SK-N-SH (cell line): ENCODE data around the gene TIE1. TPM values are rescaled to one million over a fixed set of nuclear protein-coding genes. Genes with fewer than 3 reads are reported as not detected.

Experiments used
- CTCF ChIA-PET: fragments of 300-600, 350-600 bp; formaldehyde crosslinking; extraction: SDS; loops from one replicate; lab custom pipeline; 2021; lab: Yijun Ruan, JAX
- POLR2A ChIA-PET: fragments of 350-600 bp; sonication (Branson Sonifier 250); formaldehyde crosslinking; extraction: SDS; loops from one replicate; lab custom pipeline; 2020; ENCODE audit warnings: antibody characterized with exemption, inconsistent platforms; lab: Yijun Ruan, JAX
- DNase-seq: peaks from one replicate; pipeline ENCODE4 v3.0.0; 2012
- H2AFZ ChIP-seq: fragments of 200-600 bp; sonication (generic); 2 replicates; pipeline ENCODE4 v1.8.1; 2016; ENCODE audit warnings: antibody characterized with exemption, mild to moderate bottlenecking, low read depth
- H3F3A ChIP-seq: fragments of 200-600 bp; sonication (generic); replicated peaks from 2 replicates; pipeline ENCODE3; 2016; ENCODE audit warnings: antibody characterized with exemption, mild to moderate bottlenecking; ENCODE audit not compliant: insufficient read depth
- H3K27ac ChIP-seq, 2 experiments: fragments of 200-500 bp in 1 of 2; fragments of 200-600 bp in 1 of 2; sonication (Bioruptor generic) in 1 of 2; sonication (generic), shearing (Covaris generic) in 1 of 2; 2 replicates each; pipeline versions ENCODE4 v1.5.1 to v1.6.1; 2014 to 2016; ENCODE audit warnings: low read depth in 2 of 2, inconsistent platforms in 1 of 2, low read length in 1 of 2, mild to moderate bottlenecking in 1 of 2, mixed read lengths in 1 of 2
- H3K27me3 ChIP-seq: fragments of 200-600 bp; sonication (generic), shearing (Covaris generic); 2 replicates; pipeline ENCODE4 v1.6.1; 2016; ENCODE audit warnings: mixed run types; ENCODE audit not compliant: insufficient read depth
- H3K36me3 ChIP-seq, 2 experiments: fragments of 200-500 bp in 1 of 2; fragments of 200-600 bp in 1 of 2; sonication (Bioruptor generic) in 1 of 2; sonication (generic) in 1 of 2; replicated peaks in 1 of 2; 2 replicates each; pipeline versions ENCODE3 to v1.5.1; 2014 to 2016; ENCODE audit warnings: low read length in 1 of 2, mild to moderate bottlenecking in 1 of 2; ENCODE audit not compliant: insufficient read depth in 2 of 2, control insufficient read depth in 1 of 2
- H3K4me1 ChIP-seq, 2 experiments: fragments of 200-500 bp in 1 of 2; fragments of 200-600 bp in 1 of 2; sonication (Bioruptor generic) in 1 of 2; sonication (generic), shearing (Covaris generic) in 1 of 2; 2 replicates each; pipeline versions ENCODE4 v1.5.1 to v1.6.1; 2014 to 2016; ENCODE audit warnings: low read depth in 1 of 2, low read length in 1 of 2, mixed run types in 1 of 2; ENCODE audit not compliant: insufficient read depth in 2 of 2, control insufficient read depth in 1 of 2
- H3K4me2 ChIP-seq: fragments of 200-600 bp; sonication (generic), shearing (Covaris generic); 2 replicates; pipeline ENCODE4 v1.6.1; 2017; ENCODE audit warnings: mixed run types
- H3K4me3 ChIP-seq, 2 experiments: fragments of 200-500 bp in 1 of 2; fragments of 200-600 bp in 1 of 2; sonication (Bioruptor generic) in 1 of 2; sonication (generic), shearing (Covaris generic) in 1 of 2; 2 replicates each; pipeline versions ENCODE4 v1.5.1 to v1.8.1; 2014 to 2016; ENCODE audit warnings: low read depth in 2 of 2, inconsistent platforms in 1 of 2, low read length in 1 of 2, mild to moderate bottlenecking in 1 of 2, mixed read lengths in 1 of 2, moderate library complexity in 1 of 2
- H3K79me2 ChIP-seq: fragments of 200-600 bp; sonication (generic); 2 replicates; pipeline ENCODE4 v1.8.1; 2017; ENCODE audit warnings: mild to moderate bottlenecking; ENCODE audit not compliant: insufficient read depth
- H3K9ac ChIP-seq: fragments of 200-600 bp; sonication (generic); 2 replicates; pipeline ENCODE4 v1.6.1; 2017; ENCODE audit warnings: mixed run types
- H3K9me2 ChIP-seq: fragments of 200-600 bp; sonication (generic); 2 replicates; pipeline ENCODE4 v1.6.1; 2017; ENCODE audit warnings: mixed run types
- H3K9me3 ChIP-seq: fragments of 200-600 bp; sonication (generic); 2 replicates; pipeline ENCODE4 v1.6.1; 2017; ENCODE audit warnings: mixed run types, mild to moderate bottlenecking, moderate library complexity
- H4K20me1 ChIP-seq: fragments of 200-600 bp; sonication (generic); 2 replicates; pipeline ENCODE4 v1.6.1; 2017; ENCODE audit warnings: mild to moderate bottlenecking, mixed run types; ENCODE audit not compliant: insufficient read depth
- EZH2phosphoT487 ChIP-seq: fragments of 200-600 bp; sonication (generic); IDR thresholded peaks from 2 replicates; pipeline ENCODE4 v1.6.1; 2017; ENCODE audit warnings: low read depth, mixed run types, mild to moderate bottlenecking, antibody characterized with exemption, moderate library complexity, borderline replicate concordance
- MXI1 ChIP-seq: IDR thresholded peaks from 2 replicates; pipeline ENCODE4 v1.6.1; 2012; ENCODE audit warnings: mild to moderate bottlenecking, low read depth, low read length, improper control_type of control experiment
- RAD21 ChIP-seq: IDR thresholded peaks from 2 replicates; pipeline ENCODE4 v1.6.1; 2012; ENCODE audit warnings: mild to moderate bottlenecking, low read length
- RCOR1 ChIP-seq: fragments of 150-350 bp; IDR thresholded peaks from 2 replicates; pipeline ENCODE4 v1.6.1; 2017; ENCODE audit warnings: antibody characterized with exemption, low read length
- RFX5 ChIP-seq: IDR thresholded peaks from 2 replicates; pipeline ENCODE4 v1.6.1; 2012; ENCODE audit warnings: mild to moderate bottlenecking, improper control_type of control experiment, low read length
- SIN3A ChIP-seq: IDR thresholded peaks from 2 replicates; pipeline ENCODE4 v1.6.1; 2012; ENCODE audit warnings: low read depth, mild to moderate bottlenecking, low read length, moderate library complexity, borderline replicate concordance
- SMC3 ChIP-seq: IDR thresholded peaks from 2 replicates; pipeline ENCODE4 v1.6.1; 2012; ENCODE audit warnings: low read depth, low read length, improper control_type of control experiment
- TEAD4 ChIP-seq: IDR thresholded peaks from 2 replicates; pipeline ENCODE4 v1.4.0; 2012; ENCODE audit warnings: mild to moderate bottlenecking, borderline replicate concordance; ENCODE audit not compliant: insufficient read depth
- USF1 ChIP-seq: IDR thresholded peaks from 2 replicates; pipeline ENCODE4 v1.4.0; 2012; ENCODE audit warnings: low read depth, borderline replicate concordance
- WGBS: methylation state at CpG from one replicate; pipeline ENCODE4 v1.1.6; 2017; ENCODE audit warnings: low lambda C conversion rate; 5-methylcytosine and 5-hydroxymethylcytosine counted together
- polyA plus RNA-seq, 3 experiments: library from polyadenylated mRNA; depleted of rRNA; stranded (reverse); fragments of >200 nt; gene quantifications; 2 replicates each; pipeline ENCODE4 v1.2.3, GENCODE V29; 2012
- TF ChIP-seq, protein P1 (sequence below): IDR thresholded peaks from 2 replicates; pipeline ENCODE4 v1.6.1; 2012; ENCODE audit warnings: mild to moderate bottlenecking, low read depth, low read length, moderate library complexity
- TF ChIP-seq, protein P2 (sequence below): IDR thresholded peaks from 2 replicates; pipeline ENCODE4 v1.4.0; 2012; ENCODE audit warnings: low read depth

TIE1 gene
- polyA plus RNA-seq, 1 of the 3 experiments (the other 2 are of a cell fraction): 1.6 TPM

DNA sequence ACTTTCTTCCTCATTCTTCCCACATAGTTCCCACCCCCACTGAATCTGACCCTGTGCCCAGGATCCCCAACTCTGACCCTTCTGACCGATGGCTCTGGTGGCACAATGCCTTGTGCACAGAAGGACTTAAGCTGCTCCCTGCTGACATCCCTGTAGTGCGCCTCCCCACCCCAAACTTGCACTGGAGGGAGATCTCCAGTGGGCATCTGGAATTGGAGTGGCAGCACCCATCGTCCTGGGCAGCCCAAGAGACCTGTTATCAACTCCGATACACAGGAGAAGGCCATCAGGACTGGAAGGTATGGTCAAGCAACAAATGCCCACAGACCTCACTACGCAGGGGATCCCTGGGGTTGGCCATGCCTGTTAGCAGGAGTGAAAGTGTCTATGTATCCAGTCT is 45.9 kb downstream of the TIE1 start (continued):
- TF ChIP-seq SIN3A: no peak

- H3K27ac ChIP-seq: peak overlapping the region in 1 of 2 experiments; percentile 51; a peak in 1 of 4 replicates
- POLR2A ChIA-PET: interaction anchor here (0.9 to 1.4 kb wide), 2 partner anchors 8 to 10 kb away, joined by 3 to 8 read pairs; partner anchors contain the start of gene CDC20
- no peak overlapping the region for H3K9ac ChIP-seq
- 53% methylated on average over 12 of the region's 22 CpGs for WGBS
- H3F3A ChIP-seq: peaks cover 10% of the 10 kb centered on the region
- CTCF ChIA-PET: interaction anchor here (0.8 to 1.3 kb wide), 2 partner anchors 10 to 122 kb away, joined by 3 to 4 read pairs; partner anchors contain the start of gene CDC20
- H3K4me2 ChIP-seq: peak overlapping the region; percentile 63; the same call in 1 of the 2 replicates
- no peak for DNase-seq
- no peaks in the 10 kb centered on the region for H3K9me3 ChIP-seq
- H3K4me1 ChIP-seq: peaks cover 13 to 14% of the 10 kb centered on the region in 2 experiments; a peak in 2 of 4 replicates
- no peaks in the 10 kb centered on the region for H3K27me3 ChIP-seq
- no peaks in the 10 kb centered on the region for H3K36me3 ChIP-seq
- H3K79me2 ChIP-seq: no peaks in the 10 kb centered on the region
- H3K9me2 ChIP-seq: no peaks in the 10 kb centered on the region
- peak overlapping the region; percentile 49 to 56; a peak in 3 of 4 replicates for H3K4me3 ChIP-seq
- TF ChIP-seq RCOR1 (no peak), SMC3 (no peak), TEAD4 (no peak), EZH2phosphoT487 (no peak), USF1 (no peak), RFX5 (no peak), MXI1 (no peak), RAD21 (no peak)
- TF ChIP-seq, protein P1, sequence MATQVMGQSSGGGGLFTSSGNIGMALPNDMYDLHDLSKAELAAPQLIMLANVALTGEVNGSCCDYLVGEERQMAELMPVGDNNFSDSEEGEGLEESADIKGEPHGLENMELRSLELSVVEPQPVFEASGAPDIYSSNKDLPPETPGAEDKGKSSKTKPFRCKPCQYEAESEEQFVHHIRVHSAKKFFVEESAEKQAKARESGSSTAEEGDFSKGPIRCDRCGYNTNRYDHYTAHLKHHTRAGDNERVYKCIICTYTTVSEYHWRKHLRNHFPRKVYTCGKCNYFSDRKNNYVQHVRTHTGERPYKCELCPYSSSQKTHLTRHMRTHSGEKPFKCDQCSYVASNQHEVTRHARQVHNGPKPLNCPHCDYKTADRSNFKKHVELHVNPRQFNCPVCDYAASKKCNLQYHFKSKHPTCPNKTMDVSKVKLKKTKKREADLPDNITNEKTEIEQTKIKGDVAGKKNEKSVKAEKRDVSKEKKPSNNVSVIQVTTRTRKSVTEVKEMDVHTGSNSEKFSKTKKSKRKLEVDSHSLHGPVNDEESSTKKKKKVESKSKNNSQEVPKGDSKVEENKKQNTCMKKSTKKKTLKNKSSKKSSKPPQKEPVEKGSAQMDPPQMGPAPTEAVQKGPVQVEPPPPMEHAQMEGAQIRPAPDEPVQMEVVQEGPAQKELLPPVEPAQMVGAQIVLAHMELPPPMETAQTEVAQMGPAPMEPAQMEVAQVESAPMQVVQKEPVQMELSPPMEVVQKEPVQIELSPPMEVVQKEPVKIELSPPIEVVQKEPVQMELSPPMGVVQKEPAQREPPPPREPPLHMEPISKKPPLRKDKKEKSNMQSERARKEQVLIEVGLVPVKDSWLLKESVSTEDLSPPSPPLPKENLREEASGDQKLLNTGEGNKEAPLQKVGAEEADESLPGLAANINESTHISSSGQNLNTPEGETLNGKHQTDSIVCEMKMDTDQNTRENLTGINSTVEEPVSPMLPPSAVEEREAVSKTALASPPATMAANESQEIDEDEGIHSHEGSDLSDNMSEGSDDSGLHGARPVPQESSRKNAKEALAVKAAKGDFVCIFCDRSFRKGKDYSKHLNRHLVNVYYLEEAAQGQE: no peak
- TF ChIP-seq, protein P2, sequence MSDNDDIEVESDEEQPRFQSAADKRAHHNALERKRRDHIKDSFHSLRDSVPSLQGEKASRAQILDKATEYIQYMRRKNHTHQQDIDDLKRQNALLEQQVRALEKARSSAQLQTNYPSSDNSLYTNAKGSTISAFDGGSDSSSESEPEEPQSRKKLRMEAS: no peak
- H2AFZ ChIP-seq: peak overlapping the region; percentile 74; the same call in 1 of the 2 replicates
- no peaks in the 10 kb centered on the region for H4K20me1 ChIP-seq
Measured at GRCh38 chr1:43348343-43348808, 47.6 kb downstream of the TIE1 start.
